Uterus (tissue), 2 donors: ENCODE data around the gene UBE2K.

Experiments used
- POLR2A ChIP-seq, 2 donors: fragments of 450-650 bp; IDR thresholded peaks; one replicate each; pipeline ENCODE4 v1.6.1; 2016; ENCODE audit warnings: antibody characterized with exemption in 2 of 2, mild to moderate bottlenecking in 1 of 2, moderate library complexity in 1 of 2
- TF ChIP-seq, protein P1 (sequence below), 4 experiments: fragments of 200-600 bp in 2 of 4; fragments of 450-650 bp in 2 of 4; sonication (generic) in 2 of 4; IDR thresholded peaks; one replicate each; pipeline ENCODE4 v1.5.1; 2016 to 2019; ENCODE audit warnings: antibody characterized with exemption in 4 of 4, mild to moderate bottlenecking in 2 of 4, moderate library complexity in 1 of 4

GRCh38 chr4:39785083-39785482 is 87.1 kb downstream of the UBE2K start:
- TF ChIP-seq POLR2A (IDR thresholded peaks at IDR 0.05), result no peak
- TF ChIP-seq, protein P1, sequence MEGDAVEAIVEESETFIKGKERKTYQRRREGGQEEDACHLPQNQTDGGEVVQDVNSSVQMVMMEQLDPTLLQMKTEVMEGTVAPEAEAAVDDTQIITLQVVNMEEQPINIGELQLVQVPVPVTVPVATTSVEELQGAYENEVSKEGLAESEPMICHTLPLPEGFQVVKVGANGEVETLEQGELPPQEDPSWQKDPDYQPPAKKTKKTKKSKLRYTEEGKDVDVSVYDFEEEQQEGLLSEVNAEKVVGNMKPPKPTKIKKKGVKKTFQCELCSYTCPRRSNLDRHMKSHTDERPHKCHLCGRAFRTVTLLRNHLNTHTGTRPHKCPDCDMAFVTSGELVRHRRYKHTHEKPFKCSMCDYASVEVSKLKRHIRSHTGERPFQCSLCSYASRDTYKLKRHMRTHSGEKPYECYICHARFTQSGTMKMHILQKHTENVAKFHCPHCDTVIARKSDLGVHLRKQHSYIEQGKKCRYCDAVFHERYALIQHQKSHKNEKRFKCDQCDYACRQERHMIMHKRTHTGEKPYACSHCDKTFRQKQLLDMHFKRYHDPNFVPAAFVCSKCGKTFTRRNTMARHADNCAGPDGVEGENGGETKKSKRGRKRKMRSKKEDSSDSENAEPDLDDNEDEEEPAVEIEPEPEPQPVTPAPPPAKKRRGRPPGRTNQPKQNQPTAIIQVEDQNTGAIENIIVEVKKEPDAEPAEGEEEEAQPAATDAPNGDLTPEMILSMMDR (IDR thresholded peaks at IDR 0.05), result no peak
